SK-N-SH treated with all-trans-retinoic acid at 6 μM for 48 hours (cell line): ENCODE measurements around the gene ACAD9.
"Not testable (repeated sequence)": the region's sequence is repeated elsewhere in the genome, so short reads cannot be mapped to it uniquely, and the experiment has no call there.

Experiments used
- ATAC-seq: fragments of 200-7000 bp; cut with Tn5 transposase; 3 replicates; pipeline ENCODE4 v1.9.1; 2020; ENCODE audit warnings: mild to moderate bottlenecking, moderate library complexity
- BACH2 ChIP-seq: fragments of 250-450 bp; sonication (Bioruptor Pico); IDR thresholded peaks from 2 replicates; pipeline ENCODE4 v1.9.0; 2021; ENCODE audit warnings: mild to moderate bottlenecking, borderline replicate concordance
- CREB5 ChIP-seq: fragments of 250-450 bp; sonication (Bioruptor Pico); IDR thresholded peaks from 2 replicates; pipeline ENCODE4 v1.5.1; 2020; ENCODE audit warnings: low read depth, mild to moderate bottlenecking, moderate library complexity
- CSRNP3 ChIP-seq: fragments of 250-450 bp; sonication (Bioruptor Pico); IDR thresholded peaks from 2 replicates; pipeline ENCODE4 v1.5.1; 2021; ENCODE audit warnings: mild to moderate bottlenecking, moderate library complexity
- GLIS3 ChIP-seq: fragments of 250-450 bp; sonication (Bioruptor Pico); IDR thresholded peaks from 2 replicates; pipeline ENCODE4 v1.5.0; 2020; ENCODE audit warnings: mild to moderate bottlenecking, moderate library complexity
- ISL1 ChIP-seq: fragments of 250-450 bp; sonication (Bioruptor Pico); IDR thresholded peaks from 2 replicates; pipeline ENCODE4 v2.1.2; 2022; ENCODE audit warnings: mild to moderate bottlenecking, moderate library complexity
- OSR1 ChIP-seq: fragments of 250-450 bp; sonication (Bioruptor Pico); IDR thresholded peaks from 2 replicates; pipeline ENCODE4 v1.8.0; 2022; ENCODE audit warnings: moderate library complexity, mild to moderate bottlenecking, inconsistent platforms
- PATZ1 ChIP-seq: fragments of 250-450 bp; sonication (Bioruptor Pico); IDR thresholded peaks from 2 replicates; pipeline ENCODE4 v1.8.0; 2020; ENCODE audit warnings: mild to moderate bottlenecking, moderate library complexity, borderline replicate concordance
- POU6F1 ChIP-seq: fragments of 250-450 bp; sonication (Bioruptor Pico); IDR thresholded peaks from 2 replicates; pipeline ENCODE4 v1.8.0; 2021; ENCODE audit warnings: low read depth, mild to moderate bottlenecking, moderate library complexity, borderline replicate concordance
- PPARA ChIP-seq: fragments of 250-450 bp; sonication (Bioruptor Pico); IDR thresholded peaks from 2 replicates; pipeline ENCODE4 v1.5.0; 2020; ENCODE audit warnings: mild to moderate bottlenecking, borderline replicate concordance
- RARB ChIP-seq: fragments of 250-450 bp; sonication (Bioruptor Pico); IDR thresholded peaks from 2 replicates; pipeline ENCODE4 v1.8.0; 2021; ENCODE audit warnings: mild to moderate bottlenecking, moderate library complexity
- TCF4 ChIP-seq: fragments of 250-450 bp; sonication (Bioruptor Pico); IDR thresholded peaks from 2 replicates; pipeline ENCODE4 v1.8.0; 2021; ENCODE audit warnings: mild to moderate bottlenecking, moderate library complexity, borderline replicate concordance
- TSHZ2 ChIP-seq: fragments of 250-450 bp; sonication (Bioruptor Pico); IDR thresholded peaks from 2 replicates; pipeline ENCODE4 v1.5.0; 2020; ENCODE audit warnings: mild to moderate bottlenecking, moderate library complexity
- ZFP3 ChIP-seq: fragments of 250-450 bp; sonication (Bioruptor Pico); IDR thresholded peaks from 2 replicates; pipeline ENCODE4 v1.5.0; 2020; ENCODE audit warnings: mild to moderate bottlenecking, moderate library complexity
- ZFP30 ChIP-seq: fragments of 450-650 bp; formaldehyde crosslinking; IDR thresholded peaks from 2 replicates; pipeline ENCODE4 v1.5.0; 2022; ENCODE audit warnings: mild to moderate bottlenecking, moderate library complexity
- ZNF565 ChIP-seq: fragments of 450-650 bp; formaldehyde crosslinking; conservative IDR thresholded peaks from 2 replicates; pipeline ENCODE4 v1.5.0; 2020; ENCODE audit warnings: low read depth, mild to moderate bottlenecking, moderate library complexity
- ZNF70 ChIP-seq: fragments of 450-650 bp; formaldehyde crosslinking; IDR thresholded peaks from 2 replicates; pipeline ENCODE4 v1.5.0; 2020; ENCODE audit warnings: mild to moderate bottlenecking, moderate library complexity
- ZNF8 ChIP-seq: fragments of 450-650 bp; formaldehyde crosslinking; IDR thresholded peaks from 2 replicates; pipeline ENCODE4 v1.5.0; 2020; ENCODE audit warnings: mild to moderate bottlenecking, moderate library complexity

ACAD9 gene

GRCh38 chr3:128922804-128923459 lies 43.5 kb downstream of the ACAD9 start (continued):
- no peak for TF ChIP-seq PATZ1 (CRISPR knock-in tag)
- TF ChIP-seq, all 23 proteins: peak for 0

- ATAC-seq: no peak
Measured at GRCh38 chr3:128923576-128923975, 44.2 kb downstream of the ACAD9 start.

GRCh38 chr3:128923986-128924385 lies 44.6 kb downstream of the ACAD9 start:
- not testable (repeated sequence) for ATAC-seq

More at GRCh38 chr3:128923576-128923975, 44.2 kb downstream of the ACAD9 start:
- no peak for TF ChIP-seq PPARA (CRISPR knock-in tag)
- no peak for TF ChIP-seq CSRNP3 (CRISPR knock-in tag)
- TF ChIP-seq POU6F1: no peak
- TF ChIP-seq CREB5: no peak
- TF ChIP-seq ZFP30: no peak
- TF ChIP-seq ZNF565: no peak
- no peak for TF ChIP-seq GLIS3 (CRISPR knock-in tag)
- TF ChIP-seq ZFP3: no peak
- TF ChIP-seq ISL1 (CRISPR knock-in tag): no peak
- TF ChIP-seq ZNF8: no peak

- no peak for ATAC-seq
- TF ChIP-seq CREB5 (no peak), ZNF8 (peak; percentile 95)
Measured at GRCh38 chr3:128929364-128929763, 49.9 kb downstream of the ACAD9 start.

- ATAC-seq: no peak
- TF ChIP-seq ZNF8 (no peak), TCF4 (CRISPR knock-in tag) (no peak), POU6F1 (no peak), ZNF70 (CRISPR knock-in tag) (no peak), OSR1 (CRISPR knock-in tag) (no peak), ISL1 (CRISPR knock-in tag) (no peak), CREB5 (no peak), BACH2 (no peak), RARB (CRISPR knock-in tag) (no peak), TSHZ2 (CRISPR knock-in tag) (no peak), ZNF565 (no peak), ZFP3 (no peak), GLIS3 (CRISPR knock-in tag) (no peak)
Measured at GRCh38 chr3:128931046-128931445, 51.6 kb downstream of the ACAD9 start.
